IMR-90 (cell line): ENCODE data around the gene HTT. TPM values are rescaled to one million over a fixed set of nuclear protein-coding genes. Genes with fewer than 3 reads are reported as not detected.

Experiments
- ATAC-seq: fragments of 200-7000 bp; cut with Tn5 transposase; 2 replicates; pipeline ENCODE4 v1.9.1; 2020; ENCODE audit warnings: low read depth, mild to moderate bottlenecking, moderate library complexity
- BruUV-seq: library from RNA; stranded (reverse); fragments of 400-500 nt; replicated peaks from 2 replicates; lab custom pipeline; 2021; lab: Mats Ljungman, UMichigan
- CTCF ChIA-PET: fragments of 300-600 bp; formaldehyde crosslinking; extraction: SDS; loops from one replicate; lab custom pipeline; 2021; ENCODE audit warnings: antibody characterized with exemption; lab: Yijun Ruan, JAX
- POLR2A ChIA-PET: fragments of 300-600 bp; sonication (Branson Sonifier 250); formaldehyde crosslinking; loops from one replicate; lab custom pipeline; 2022; ENCODE audit warnings: antibody characterized with exemption; ENCODE audit not compliant: unreplicated experiment; lab: Charles Lee
- DNase-seq: peaks from one replicate; pipeline ENCODE4 v3.0.0; 2013
- H2AFZ ChIP-seq: replicated peaks from 2 replicates; pipeline ENCODE3; 2013; ENCODE audit warnings: low read length, mild to moderate bottlenecking; ENCODE audit not compliant: poor library complexity
- H2AK5ac ChIP-seq: 2 replicates; pipeline ENCODE4 v1.6.1; 2013; ENCODE audit warnings: low read depth, low read length, inconsistent platforms
- H2AK9ac ChIP-seq: replicated peaks from 2 replicates; pipeline ENCODE3; 2013; ENCODE audit warnings: mild to moderate bottlenecking, low read depth, low read length, moderate library complexity; ENCODE audit not compliant: poor library complexity
- H2BK120ac ChIP-seq: 2 replicates; pipeline ENCODE4 v1.6.1; 2013; ENCODE audit warnings: low read depth, low read length, inconsistent platforms
- H2BK15ac ChIP-seq: 3 replicates; pipeline ENCODE4 v1.6.1; 2013; ENCODE audit warnings: low read depth, low read length, inconsistent platforms
- H2BK20ac ChIP-seq: 2 replicates; pipeline ENCODE4 v1.6.1; 2013; ENCODE audit warnings: low read depth, mild to moderate bottlenecking, inconsistent platforms, low read length, moderate library complexity
- H2BK5ac ChIP-seq: 2 replicates; pipeline ENCODE4 v1.6.1; 2013; ENCODE audit warnings: mild to moderate bottlenecking, low read depth, low read length, inconsistent platforms; ENCODE audit not compliant: poor library complexity, severe bottlenecking
- H3K14ac ChIP-seq: replicated peaks from 2 replicates; pipeline ENCODE4 v1.6.1; 2013; ENCODE audit warnings: low read depth, low read length, inconsistent platforms
- H3K18ac ChIP-seq: 2 replicates; pipeline ENCODE4 v1.6.1; 2013; ENCODE audit warnings: low read depth, low read length, control low read depth
- H3K23ac ChIP-seq: 2 replicates; pipeline ENCODE4 v1.6.1; 2013; ENCODE audit warnings: low read depth, low read length, inconsistent platforms
- H3K27ac ChIP-seq: 2 replicates; pipeline ENCODE4 v1.5.1; 2013; ENCODE audit warnings: mild to moderate bottlenecking, control low read depth, low read length; ENCODE audit not compliant: insufficient read depth
- H3K27me3 ChIP-seq: 2 replicates; pipeline ENCODE4 v1.6.1; 2013; ENCODE audit warnings: low read length; ENCODE audit not compliant: control insufficient read depth, insufficient read depth
- H3K36me3 ChIP-seq: 2 replicates; pipeline ENCODE4 v1.6.1; 2013; ENCODE audit warnings: low read length, mixed read lengths; ENCODE audit not compliant: control insufficient read depth, insufficient read depth
- H3K4ac ChIP-seq: 2 replicates; pipeline ENCODE4 v1.6.1; 2013; ENCODE audit warnings: low read depth, low read length, inconsistent platforms
- H3K4me1 ChIP-seq: 2 replicates; pipeline ENCODE4 v1.6.1; 2013; ENCODE audit warnings: low read length, mixed read lengths; ENCODE audit not compliant: control insufficient read depth, insufficient read depth
- H3K4me2 ChIP-seq: 2 replicates; pipeline ENCODE4 v1.6.1; 2013; ENCODE audit warnings: low read depth, mild to moderate bottlenecking, control low read depth, low read length, moderate library complexity
- H3K4me3 ChIP-seq: 2 replicates; pipeline ENCODE4 v1.5.1; 2013; ENCODE audit warnings: low read depth, mild to moderate bottlenecking, control low read depth, low read length, moderate library complexity; ENCODE audit not compliant: insufficient read depth
- H3K56ac ChIP-seq: 2 replicates; pipeline ENCODE4 v1.6.1; 2013; ENCODE audit warnings: low read length, inconsistent platforms; ENCODE audit not compliant: insufficient read depth; ENCODE audit errors: extremely low read depth
- H3K79me1 ChIP-seq, 2 experiments: 2 replicates each; pipeline ENCODE4 v1.6.1; 2013; ENCODE audit warnings: low read length in 2 of 2, inconsistent platforms in 1 of 2, low read depth in 1 of 2
- H3K9ac ChIP-seq: 2 replicates; pipeline ENCODE4 v1.6.1; 2013; ENCODE audit warnings: low read depth, low read length, control low read depth
- H3K9me1 ChIP-seq: 2 replicates; pipeline ENCODE4 v1.6.1; 2013; ENCODE audit warnings: low read length, inconsistent platforms; ENCODE audit not compliant: insufficient read depth
- H3K9me3 ChIP-seq: 2 replicates; pipeline ENCODE4 v1.6.1; 2013; ENCODE audit warnings: low read length; ENCODE audit not compliant: control insufficient read depth, insufficient read depth
- H4K20me1 ChIP-seq: 2 replicates; pipeline ENCODE4 v1.6.1; 2013; ENCODE audit warnings: low read length, inconsistent platforms; ENCODE audit not compliant: insufficient read depth
- H4K5ac ChIP-seq: 2 replicates; pipeline ENCODE4 v1.6.1; 2013; ENCODE audit warnings: mild to moderate bottlenecking, low read depth, low read length, control low read depth
- H4K8ac ChIP-seq, 2 experiments: 2 replicates each; pipeline ENCODE4 v1.6.1; 2013; ENCODE audit warnings: low read depth in 2 of 2, low read length in 2 of 2, control low read depth in 1 of 2, inconsistent platforms in 1 of 2
- H4K91ac ChIP-seq: 2 replicates; pipeline ENCODE4 v1.6.1; 2013; ENCODE audit warnings: low read depth, low read length, inconsistent platforms; ENCODE audit not compliant: insufficient read depth
- CEBPB ChIP-seq: IDR thresholded peaks from 2 replicates; pipeline ENCODE4 v1.6.1; 2012; ENCODE audit warnings: low read depth, low read length, improper control_type of control experiment
- FOS ChIP-seq: fragments of 150-350 bp; IDR thresholded peaks from 2 replicates; pipeline ENCODE4 v1.6.1; 2016; ENCODE audit warnings: low read depth, low read length
- MAZ ChIP-seq: IDR thresholded peaks from 2 replicates; pipeline ENCODE4 v1.6.1; 2012; ENCODE audit warnings: low read depth, mild to moderate bottlenecking, low read length, improper control_type of control experiment, moderate library complexity, borderline replicate concordance
- MXI1 ChIP-seq: IDR thresholded peaks from 2 replicates; pipeline ENCODE4 v1.6.1; 2012; ENCODE audit warnings: low read depth, mild to moderate bottlenecking, low read length, moderate library complexity, borderline replicate concordance
- POLR2A ChIP-seq: IDR thresholded peaks from 2 replicates; pipeline ENCODE4 v1.6.1; 2012; ENCODE audit warnings: mild to moderate bottlenecking, low read depth, low read length
- SMC3 ChIP-seq: fragments of 150-350 bp; IDR thresholded peaks from 2 replicates; pipeline ENCODE4 v1.6.1; 2016; ENCODE audit warnings: low read depth, mild to moderate bottlenecking, antibody characterized with exemption, low read length, moderate library complexity
- WGBS, 2 experiments: methylation state at CpG; one replicate each; pipeline versions ENCODE4 v1.1.5 to v1.1.7; 2013; ENCODE audit warnings: missing lambda C conversion rate in 2 of 2; ENCODE audit not compliant: insufficient read length in 1 of 2; ENCODE audit errors: extremely low coverage in 2 of 2; 5-methylcytosine and 5-hydroxymethylcytosine counted together
- dilution Hi-C: fragments of 300-500 bp; cut with HindIII; formaldehyde crosslinking; loops from one replicate; pipeline ENCODE4 v1.14.3; 2018; ENCODE audit warnings: low sequenced_read_pairs; ENCODE audit not compliant: unreplicated experiment
- in situ Hi-C: fragments of 300-500 bp; cut with MboI; formaldehyde crosslinking; loops from 3 replicates; pipeline ENCODE4 v1.14.3; 2019; ENCODE audit warnings: low sequenced_read_pairs, inconsistent platforms, mixed read lengths
- intact Hi-C: fragments of 100-400 bp; cut with micrococcal nuclease; formaldehyde crosslinking; loops from 2 replicates; pipeline ENCODE4 v1.10.0; 2022
- polyA plus RNA-seq, 3 experiments: library from polyadenylated mRNA; depleted of rRNA; stranded (reverse); fragments of >200 nt; gene quantifications; 2 replicates each; pipeline ENCODE4 v1.2.3, GENCODE V29; 2012; ENCODE audit warnings: low replicate concordance in 1 of 3
- total RNA-seq: library from RNA; depleted of rRNA; stranded (reverse); fragments of >200 nt; gene quantifications from 2 replicates; pipeline ENCODE4 v1.2.3, GENCODE V29; 2012
- TF ChIP-seq, protein P1 (sequence below): fragments of 150-350 bp; IDR thresholded peaks from 2 replicates; pipeline ENCODE4 v1.6.1; 2017; ENCODE audit warnings: mild to moderate bottlenecking, antibody characterized with exemption, low read length, low read depth

The HTT gene
- total and polyA plus RNA-seq, 2 of the 4 experiments (the other 2 are of a cell fraction): 11.6 to 14.3 TPM

DNA sequence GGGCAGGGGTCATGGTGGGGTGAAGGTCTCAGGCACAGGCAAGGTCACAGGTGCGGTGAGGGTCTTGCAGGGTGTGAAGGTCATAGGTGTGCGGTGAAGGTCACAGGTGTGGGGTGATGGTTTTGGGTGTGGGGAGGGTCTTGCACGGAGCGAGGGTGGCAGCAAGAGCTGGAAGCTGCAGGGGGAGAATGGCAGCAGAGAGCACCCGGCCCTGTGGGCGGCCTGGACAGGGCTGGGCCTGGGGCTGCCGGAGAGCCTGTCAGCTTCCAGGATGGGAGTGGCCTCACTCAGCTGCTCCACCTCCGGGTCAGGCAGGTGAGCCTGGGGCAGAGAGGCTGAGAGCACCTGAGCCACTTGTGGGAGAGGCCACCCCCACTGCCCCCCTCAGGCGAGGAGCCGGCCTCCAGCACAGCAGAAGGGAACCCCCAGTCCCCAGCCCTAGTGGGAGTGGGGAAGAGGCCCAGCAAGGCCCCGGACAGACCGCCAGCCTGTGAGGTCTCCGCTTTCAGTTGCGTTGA, 176.0 kb downstream of the HTT start:
- Histone ChIP-seq H3K4me1 (no peaks in the 10 kb centered on the region), H3K9ac (no peak overlapping the region), H3K27me3 (no peaks in the 10 kb centered on the region), H3K9me3 (no peaks in the 10 kb centered on the region), H2AK9ac (no peak overlapping the region), H2AFZ (no peak overlapping the region), H4K5ac (no peak overlapping the region), H3K4me3 (no peak overlapping the region), H3K36me3 (no peaks in the 10 kb centered on the region), H3K23ac (no peak overlapping the region), H4K20me1 (no peaks in the 10 kb centered on the region), H3K4ac (no peak overlapping the region), H2BK120ac (no peak overlapping the region), H2BK15ac (no peak overlapping the region), H3K9me1 (no peaks in the 10 kb centered on the region), H3K27ac (no peak overlapping the region), H2BK5ac (no peak overlapping the region), H3K14ac (no peak overlapping the region), H3K79me1 (no peaks in the 10 kb centered on the region), H3K18ac (no peak overlapping the region), H3K4me2 (no peak overlapping the region), H4K8ac (no peak overlapping the region), H4K91ac (no peak overlapping the region), H3K56ac (no peak overlapping the region), H2BK20ac (no peak overlapping the region), H2AK5ac (no peak overlapping the region)
- TF ChIP-seq MAZ (no peak), MXI1 (no peak), CEBPB (no peak), FOS (no peak), SMC3 (no peak), POLR2A (no peak)
- TF ChIP-seq, protein P1, sequence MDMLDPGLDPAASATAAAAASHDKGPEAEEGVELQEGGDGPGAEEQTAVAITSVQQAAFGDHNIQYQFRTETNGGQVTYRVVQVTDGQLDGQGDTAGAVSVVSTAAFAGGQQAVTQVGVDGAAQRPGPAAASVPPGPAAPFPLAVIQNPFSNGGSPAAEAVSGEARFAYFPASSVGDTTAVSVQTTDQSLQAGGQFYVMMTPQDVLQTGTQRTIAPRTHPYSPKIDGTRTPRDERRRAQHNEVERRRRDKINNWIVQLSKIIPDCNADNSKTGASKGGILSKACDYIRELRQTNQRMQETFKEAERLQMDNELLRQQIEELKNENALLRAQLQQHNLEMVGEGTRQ: no peak
- ChIA-PET CTCF (no interaction called here), POLR2A (no interaction called here)
- dilution Hi-C loops: no loop called here
- ATAC-seq (no peak), DNase-seq (no peak)
- intact Hi-C loops: no loop called here
- BruUV-seq: no TSS peak
- in situ Hi-C loops: no loop called here
- WGBS, 2 experiments: 85% methylated on average over 5 of the region's 14 CpGs; no CpG with 5 or more reads in 1 of the 2 experiments
